Astrocyte (in vitro differentiated cells and primary cell): ENCODE data around the gene LRMDA. TPM values are rescaled to one million over a fixed set of nuclear protein-coding genes. Genes with fewer than 3 reads are reported as not detected.

Experiments used
- DNase-seq: peaks from one replicate; pipeline ENCODE4 v3.0.0-alpha.2; 2010; ENCODE audit warnings: low read depth
- FAIRE-seq: peaks from 2 replicates; lab custom pipeline; 2011; peaks lifted over from hg19 to GRCh38; lab: Jason Lieb, UNC
- H2AFZ ChIP-seq: 2 replicates; pipeline ENCODE4 v1.6.0; 2012; ENCODE audit warnings: low read depth, low read length, inconsistent platforms
- H3K27ac ChIP-seq: 2 replicates; pipeline ENCODE4 v1.5.1; 2011; ENCODE audit warnings: low read depth, low read length, inconsistent platforms
- H3K27me3 ChIP-seq: 2 replicates; pipeline ENCODE4 v1.6.0; 2011; ENCODE audit warnings: low read length, inconsistent platforms; ENCODE audit not compliant: insufficient read depth
- H3K36me3 ChIP-seq: 2 replicates; pipeline ENCODE4 v1.5.1; 2011; ENCODE audit warnings: low read length, inconsistent platforms; ENCODE audit not compliant: insufficient read depth
- H3K4me1 ChIP-seq: 2 replicates; pipeline ENCODE4 v1.5.1; 2011; ENCODE audit warnings: low read length, inconsistent platforms; ENCODE audit not compliant: insufficient read depth
- H3K4me2 ChIP-seq: 2 replicates; pipeline ENCODE4 v1.6.0; 2012; ENCODE audit warnings: low read length, inconsistent platforms
- H3K4me3 ChIP-seq: 2 replicates; pipeline ENCODE4 v1.5.1; 2011; ENCODE audit warnings: low read depth, mild to moderate bottlenecking, low read length, inconsistent platforms; ENCODE audit not compliant: insufficient read depth
- H3K79me2 ChIP-seq: 2 replicates; pipeline ENCODE4 v1.6.0; 2012; ENCODE audit warnings: mild to moderate bottlenecking, low read length, inconsistent platforms; ENCODE audit not compliant: insufficient read depth
- H3K9ac ChIP-seq: 2 replicates; pipeline ENCODE4 v1.6.0; 2012; ENCODE audit warnings: mild to moderate bottlenecking, low read length, inconsistent platforms
- H3K9me3 ChIP-seq: 2 replicates; pipeline ENCODE4 v1.5.1; 2012; ENCODE audit warnings: low read depth, mild to moderate bottlenecking, low read length, inconsistent platforms; ENCODE audit not compliant: insufficient read depth
- H4K20me1 ChIP-seq: 2 replicates; pipeline ENCODE4 v1.6.0; 2012; ENCODE audit warnings: low read length, inconsistent platforms; ENCODE audit not compliant: insufficient read depth
- H3K27ac Mint-ChIP-seq: one replicate; pipeline ENCODE4 v1.8.0; 2021; ENCODE audit warnings: mild to moderate bottlenecking, mixed read lengths; ENCODE audit not compliant: unreplicated experiment
- H3K27me3 Mint-ChIP-seq: one replicate; pipeline ENCODE4 v1.8.0; 2021; ENCODE audit warnings: low read depth, mixed read lengths; ENCODE audit not compliant: unreplicated experiment
- H3K36me3 Mint-ChIP-seq: one replicate; pipeline ENCODE4 v1.8.0; 2021; ENCODE audit warnings: low read depth, mixed read lengths; ENCODE audit not compliant: unreplicated experiment
- H3K4me1 Mint-ChIP-seq: one replicate; pipeline ENCODE4 v1.8.0; 2021; ENCODE audit warnings: low read depth, mixed read lengths; ENCODE audit not compliant: unreplicated experiment
- H3K4me3 Mint-ChIP-seq: one replicate; pipeline ENCODE4 v1.8.0; 2021; ENCODE audit warnings: mild to moderate bottlenecking, moderate library complexity, mixed read lengths; ENCODE audit not compliant: unreplicated experiment
- H3K9me3 Mint-ChIP-seq: one replicate; pipeline ENCODE4 v1.8.0; 2021; ENCODE audit warnings: mild to moderate bottlenecking, mixed read lengths; ENCODE audit not compliant: unreplicated experiment
- EZH2 ChIP-seq: IDR thresholded peaks from 2 replicates; pipeline ENCODE4 v1.6.1; 2012; ENCODE audit warnings: mild to moderate bottlenecking, low read length, inconsistent platforms; ENCODE audit not compliant: insufficient read depth
- total RNA-seq: library from RNA; stranded (reverse); gene quantifications from 2 replicates; pipeline ENCODE4 v1.2.1, GENCODE V29; 2021
- TF ChIP-seq, protein P1 (sequence below): IDR thresholded peaks from 2 replicates; pipeline ENCODE4 v1.5.1; 2011; ENCODE audit warnings: low read depth, mild to moderate bottlenecking, inconsistent platforms, low read length, moderate library complexity; ENCODE audit not compliant: insufficient read depth

The LRMDA gene
- total RNA-seq, 1 donor from 2014 or later = 2.7 TPM

DNA sequence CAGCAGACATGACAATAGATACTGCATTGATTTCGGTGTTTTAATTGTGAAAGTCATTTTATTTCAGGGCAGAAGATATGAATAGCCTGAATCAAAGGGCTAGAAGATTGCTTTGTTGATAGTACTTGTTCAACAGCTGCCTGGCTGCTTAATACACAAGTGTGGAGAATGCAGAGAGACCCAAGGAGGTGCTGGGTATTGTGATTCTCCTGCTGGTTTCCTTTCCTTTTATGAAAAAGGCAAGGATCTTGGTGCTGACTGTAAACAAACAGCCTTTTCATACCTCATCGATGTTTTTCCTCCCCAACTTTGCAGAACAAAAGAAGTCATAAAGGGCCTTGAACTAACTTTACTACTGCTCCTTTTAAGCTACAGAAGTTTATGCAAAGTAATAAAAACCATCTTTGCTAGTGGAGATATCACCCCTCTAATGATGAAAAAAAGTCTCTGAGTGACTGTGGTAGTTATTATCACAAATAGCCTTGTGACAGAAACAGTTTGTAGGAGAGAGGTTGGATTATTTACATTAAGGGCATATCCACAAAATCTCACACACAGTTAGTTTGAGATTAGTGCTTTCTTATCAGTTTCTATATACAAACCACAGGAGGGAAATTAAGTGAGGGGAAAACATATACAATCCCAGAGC, 800.0 kb downstream of the LRMDA start:
- Mint-ChIP-seq H3K4me1 (peaks cover 19% of the 10 kb centered on the region), H3K27me3 (peaks cover 22% of the 10 kb centered on the region)
- no peak overlapping the region for H3K27ac ChIP-seq

DNA sequence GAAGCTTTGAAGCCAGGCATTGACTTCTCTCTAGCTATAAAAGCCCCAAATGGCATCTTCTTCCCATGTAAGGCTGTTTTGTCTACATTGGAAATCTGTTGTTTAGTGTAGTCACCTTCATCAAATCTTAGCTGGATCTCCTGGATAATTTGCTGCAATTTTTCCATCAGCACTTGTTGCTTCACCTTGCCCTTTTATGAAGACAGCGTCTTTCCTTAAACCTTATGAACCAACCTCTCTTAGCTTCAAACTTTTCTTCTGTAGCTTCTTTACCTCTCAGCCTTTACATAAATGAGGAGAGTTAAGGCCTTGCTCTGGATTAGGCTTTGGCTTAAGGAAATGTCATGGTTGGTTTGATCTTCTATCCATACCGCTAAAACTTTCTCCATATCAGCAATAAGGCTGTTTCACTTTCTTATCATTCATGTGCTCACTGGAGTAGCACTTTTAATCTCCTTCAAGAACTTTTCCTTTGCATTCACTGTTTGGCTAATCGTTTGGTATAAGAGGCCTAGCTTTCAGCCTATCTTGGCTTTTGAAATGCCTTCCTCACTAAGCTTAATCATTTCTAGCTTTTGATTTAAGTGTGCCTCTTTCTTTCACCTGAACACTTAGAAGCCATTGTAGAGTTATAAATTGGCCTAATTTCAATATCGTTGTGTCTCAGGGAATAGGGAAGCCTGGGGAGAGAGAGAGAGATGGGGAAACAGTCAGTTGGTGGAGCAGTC, 803.2 kb downstream of the LRMDA start:
- Histone ChIP-seq H3K4me2 (no peak overlapping the region), H3K4me3 (no peak overlapping the region), H3K36me3 (no peaks in the 10 kb centered on the region), H3K9ac (no peak overlapping the region), H3K27ac (no peak overlapping the region), H4K20me1 (no peaks in the 10 kb centered on the region), H3K9me3 (no peaks in the 10 kb centered on the region), H3K4me1 (no peaks in the 10 kb centered on the region), H3K27me3 (no peaks in the 10 kb centered on the region), H2AFZ (no peak overlapping the region), H3K79me2 (no peaks in the 10 kb centered on the region)
- Mint-ChIP-seq H3K36me3 (no peaks in the 10 kb centered on the region), H3K27ac (no peak overlapping the region), H3K4me1 (peaks cover 5% of the 10 kb centered on the region), H3K9me3 (peaks cover 5% of the 10 kb centered on the region), H3K4me3 (no peak overlapping the region), H3K27me3 (peaks cover 23% of the 10 kb centered on the region)
- DNase-seq (no peak), FAIRE-seq (no peak)
- TF ChIP-seq, protein P1, sequence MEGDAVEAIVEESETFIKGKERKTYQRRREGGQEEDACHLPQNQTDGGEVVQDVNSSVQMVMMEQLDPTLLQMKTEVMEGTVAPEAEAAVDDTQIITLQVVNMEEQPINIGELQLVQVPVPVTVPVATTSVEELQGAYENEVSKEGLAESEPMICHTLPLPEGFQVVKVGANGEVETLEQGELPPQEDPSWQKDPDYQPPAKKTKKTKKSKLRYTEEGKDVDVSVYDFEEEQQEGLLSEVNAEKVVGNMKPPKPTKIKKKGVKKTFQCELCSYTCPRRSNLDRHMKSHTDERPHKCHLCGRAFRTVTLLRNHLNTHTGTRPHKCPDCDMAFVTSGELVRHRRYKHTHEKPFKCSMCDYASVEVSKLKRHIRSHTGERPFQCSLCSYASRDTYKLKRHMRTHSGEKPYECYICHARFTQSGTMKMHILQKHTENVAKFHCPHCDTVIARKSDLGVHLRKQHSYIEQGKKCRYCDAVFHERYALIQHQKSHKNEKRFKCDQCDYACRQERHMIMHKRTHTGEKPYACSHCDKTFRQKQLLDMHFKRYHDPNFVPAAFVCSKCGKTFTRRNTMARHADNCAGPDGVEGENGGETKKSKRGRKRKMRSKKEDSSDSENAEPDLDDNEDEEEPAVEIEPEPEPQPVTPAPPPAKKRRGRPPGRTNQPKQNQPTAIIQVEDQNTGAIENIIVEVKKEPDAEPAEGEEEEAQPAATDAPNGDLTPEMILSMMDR = no peak
- TF ChIP-seq EZH2 = no peak

More for the DNA sequence above, 800.0 kb downstream of the LRMDA start:
- Histone ChIP-seq H3K27me3 (no peaks in the 10 kb centered on the region), H3K36me3 (no peaks in the 10 kb centered on the region), H2AFZ (no peak overlapping the region), H3K79me2 (no peaks in the 10 kb centered on the region), H3K9me3 (no peaks in the 10 kb centered on the region), H3K4me3 (no peak overlapping the region), H4K20me1 (no peaks in the 10 kb centered on the region), H3K9ac (no peak overlapping the region), H3K4me1 (no peaks in the 10 kb centered on the region), H3K4me2 (no peak overlapping the region)
- TF ChIP-seq, protein P1 = no peak
- no peak for TF ChIP-seq EZH2
- Mint-ChIP-seq H3K27ac (no peak overlapping the region), H3K9me3 (peaks cover 2% of the 10 kb centered on the region), H3K4me3 (no peak overlapping the region), H3K36me3 (no peaks in the 10 kb centered on the region)
- DNase-seq (no peak), FAIRE-seq (no peak)

DNA sequence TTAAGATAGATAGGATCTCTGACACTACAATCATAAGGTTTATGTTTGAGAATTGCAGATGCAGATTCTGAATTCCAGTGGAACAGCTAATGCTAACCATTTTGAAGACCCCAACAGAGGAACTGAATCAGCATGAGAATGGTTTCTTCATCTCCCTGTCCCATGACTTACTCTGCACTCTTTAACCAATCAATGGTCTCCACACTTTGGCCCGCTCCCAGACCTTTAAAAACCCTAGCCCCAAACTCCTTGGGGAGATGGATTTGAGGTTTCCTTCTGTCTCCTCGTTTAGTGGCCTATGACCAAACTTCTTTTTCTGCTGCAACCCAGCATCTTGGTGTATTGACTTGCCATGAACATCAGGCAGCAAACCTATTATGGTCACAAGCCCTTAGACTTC, 804.9 kb downstream of the LRMDA start:
- no peak overlapping the region for H3K4me3 ChIP-seq
- TF ChIP-seq EZH2 = no peak
- TF ChIP-seq, protein P1 = no peak
- H3K9me3 ChIP-seq = no peaks in the 10 kb centered on the region
- H2AFZ ChIP-seq = no peak overlapping the region
- no peaks in the 10 kb centered on the region for H4K20me1 ChIP-seq
- H3K27ac ChIP-seq = no peak overlapping the region
- Mint-ChIP-seq H3K27ac (no peak overlapping the region), H3K27me3 (peaks cover 23% of the 10 kb centered on the region), H3K4me1 (no peaks in the 10 kb centered on the region), H3K4me3 (no peak overlapping the region), H3K9me3 (peaks cover 5% of the 10 kb centered on the region), H3K36me3 (no peaks in the 10 kb centered on the region)
- DNase-seq (no peak), FAIRE-seq (no peak)
- no peak overlapping the region for H3K4me2 ChIP-seq
- H3K79me2 ChIP-seq = no peaks in the 10 kb centered on the region
- no peaks in the 10 kb centered on the region for H3K36me3 ChIP-seq
- H3K4me1 ChIP-seq = no peaks in the 10 kb centered on the region
- no peak overlapping the region for H3K9ac ChIP-seq
- H3K27me3 ChIP-seq = no peaks in the 10 kb centered on the region
